K562 (cell line): ENCODE measurements around the gene BACE2. TPM values are rescaled to one million over a fixed set of nuclear protein-coding genes. Genes with fewer than 3 reads are reported as not detected.

Experiments
- ATAC-seq: fragments of 200-7000 bp; cut with Tn5 transposase; 3 replicates; pipeline ENCODE4 v1.9.1; 2020; ENCODE audit warnings: moderate library complexity
- BruUV-seq: library from RNA; stranded (reverse); fragments of 400-500 nt; replicated peaks from 2 replicates; lab custom pipeline; 2021; lab: Mats Ljungman, UMichigan
- CTCF ChIA-PET: fragments of 300-600 bp; formaldehyde crosslinking; extraction: SDS; loops from one replicate; lab custom pipeline; 2021; ENCODE audit warnings: low intra/inter-chr PET ratio; lab: Yijun Ruan, JAX
- POLR2A ChIA-PET: fragments of 300-600, 350-650 bp; sonication (Branson Sonifier 250); formaldehyde crosslinking; extraction: SDS; loops from one replicate; lab custom pipeline; 2021; ENCODE audit warnings: antibody characterized with exemption, inconsistent platforms; lab: Yijun Ruan, JAX
- DNase-seq, 4 experiments: peaks; one replicate each; pipeline versions ENCODE4 v3.0.0 to v3.0.0-alpha.2; 2011 to 2018; ENCODE audit warnings: low spot score in 3 of 4, mixed read lengths in 3 of 4; ENCODE audit errors: extremely low read depth in 1 of 4
- FAIRE-seq: peaks from 2 replicates; lab custom pipeline; 2011; peaks lifted over from hg19 to GRCh38; lab: Jason Lieb, UNC
- H2AFZ ChIP-seq: 2 replicates; pipeline ENCODE4 v1.6.0; 2011; ENCODE audit warnings: low read depth, low read length, control low read depth, inconsistent platforms
- H3K27ac ChIP-seq: fragments of 200-600 bp; 3 replicates; pipeline ENCODE4 v1.8.0; 2011; ENCODE audit warnings: low read depth, mild to moderate bottlenecking, control low read depth, inconsistent platforms, low read length, moderate library complexity, mixed read lengths; ENCODE audit errors: extremely low read depth
- H3K27me3 ChIP-seq, 2 experiments: fragments of 300-600 bp in 1 of 2; 2 replicates in 1 of 2; 3 replicates in 1 of 2; pipeline versions ENCODE4 v1.6.0 to v1.8.0; 2011; ENCODE audit warnings: inconsistent platforms in 2 of 2, low read length in 2 of 2, mild to moderate bottlenecking in 1 of 2, mixed read lengths in 1 of 2, moderate library complexity in 1 of 2; ENCODE audit not compliant: control insufficient read depth in 2 of 2, insufficient read depth in 2 of 2
- H3K36me3 ChIP-seq: fragments of 300-600 bp; 3 replicates; pipeline ENCODE4 v1.8.0; 2011; ENCODE audit warnings: mild to moderate bottlenecking, low read length, inconsistent platforms; ENCODE audit not compliant: control insufficient read depth, insufficient read depth
- H3K4me1 ChIP-seq, 2 experiments: fragments of 200-600 bp in 1 of 2; replicated peaks in 1 of 2; 2 replicates in 1 of 2; 3 replicates in 1 of 2; pipeline versions ENCODE4 v1.5.1 to v1.8.0; 2011; ENCODE audit warnings: inconsistent platforms in 2 of 2, low read length in 2 of 2, mild to moderate bottlenecking in 1 of 2, mixed read lengths in 1 of 2, moderate library complexity in 1 of 2; ENCODE audit not compliant: control insufficient read depth in 2 of 2, insufficient read depth in 2 of 2
- H3K4me2 ChIP-seq: 2 replicates; pipeline ENCODE4 v1.6.1; 2011; ENCODE audit warnings: low read length, control low read depth, inconsistent platforms, mixed read lengths; ENCODE audit not compliant: insufficient read depth
- H3K4me3 ChIP-seq: fragments of 200-600 bp; sonication (generic), shearing (Covaris generic); 2 replicates; pipeline ENCODE4 v1.5.1; 2016; ENCODE audit warnings: control low read depth, inconsistent platforms
- H3K79me2 ChIP-seq: fragments of 200-600 bp; 3 replicates; pipeline ENCODE4 v1.8.0; 2011; ENCODE audit warnings: low read length, inconsistent platforms; ENCODE audit not compliant: control insufficient read depth, insufficient read depth
- H3K9ac ChIP-seq, 2 experiments: 2 replicates each; pipeline versions ENCODE4 v1.6.0 to v1.6.1; 2011; ENCODE audit warnings: low read depth in 2 of 2, low read length in 2 of 2, control low read depth in 1 of 2, inconsistent platforms in 1 of 2, mild to moderate bottlenecking in 1 of 2, mixed read lengths in 1 of 2; ENCODE audit not compliant: insufficient read depth in 1 of 2
- H3K9me1 ChIP-seq: one replicate; pipeline ENCODE4 v1.6.0; 2011; ENCODE audit warnings: inconsistent platforms, mild to moderate bottlenecking, low read length, moderate library complexity; ENCODE audit not compliant: control insufficient read depth, insufficient read depth
- H3K9me3 ChIP-seq: replicated peaks from 2 replicates; pipeline ENCODE4 v1.5.1; 2011; ENCODE audit warnings: low read depth, low read length, inconsistent platforms; ENCODE audit not compliant: control insufficient read depth, insufficient read depth
- H4K20me1 ChIP-seq: replicated peaks from 2 replicates; pipeline ENCODE4 v1.6.1; 2011; ENCODE audit warnings: low read length, inconsistent platforms, mixed read lengths; ENCODE audit not compliant: control insufficient read depth, insufficient read depth
- CBFB ChIP-seq: sonication (generic); formaldehyde crosslinking; IDR thresholded peaks from 2 replicates; pipeline ENCODE4 v1.4.0; 2020; ENCODE audit warnings: mild to moderate bottlenecking, missing genetic modification reagents
- CEBPG ChIP-seq, 3 experiments: fragments of 200-800 bp in 1 of 3; sonication (Bioruptor generic) in 1 of 3; sonication (generic) in 1 of 3; formaldehyde crosslinking in 1 of 3; IDR thresholded peaks in 2 of 3; conservative IDR thresholded peaks in 1 of 3; 2 replicates each; pipeline versions ENCODE4 v1.6.1 to v1.8.0; 2016 to 2022; ENCODE audit warnings: missing compliant biosample characterization in 2 of 3, missing genetic modification characterization in 2 of 3, mild to moderate bottlenecking in 1 of 3, missing genetic modification reagents in 1 of 3
- MAFK ChIP-seq: IDR thresholded peaks from 2 replicates; pipeline ENCODE4 v1.6.1; 2011; ENCODE audit warnings: low read length, improper control_type of control experiment
- MYC ChIP-seq, 2 experiments: fragments of 250-450 bp in 1 of 2; sonication (Bioruptor Pico) in 1 of 2; IDR thresholded peaks; 2 replicates each; pipeline versions ENCODE4 v1.5.1 to v1.6.1; 2012 to 2021; ENCODE audit warnings: low read depth in 2 of 2, borderline replicate concordance in 1 of 2, improper control_type of control experiment in 1 of 2, low read length in 1 of 2, mild to moderate bottlenecking in 1 of 2, moderate library complexity in 1 of 2
- XRCC3 ChIP-seq: fragments of 450-650 bp; IDR thresholded peaks from 2 replicates; pipeline ENCODE4 v1.6.1; 2017; ENCODE audit warnings: mild to moderate bottlenecking, moderate library complexity
- ZNF197 ChIP-seq: fragments of 200-800 bp; sonication (Bioruptor generic); IDR thresholded peaks from 2 replicates; pipeline ENCODE4 v1.6.1; 2016; ENCODE audit warnings: low read depth, missing genetic modification characterization, missing compliant biosample characterization
- ZNF592 ChIP-seq: fragments of 450-650 bp; IDR thresholded peaks from 2 replicates; pipeline ENCODE4 v1.6.1; 2017; ENCODE audit warnings: antibody characterized with exemption, mild to moderate bottlenecking
- ZNF740 ChIP-seq, 3 experiments: fragments of 200-800 bp in 1 of 3; sonication (Bioruptor generic) in 1 of 3; sonication (generic) in 1 of 3; formaldehyde crosslinking in 1 of 3; IDR thresholded peaks; 2 replicates each; pipeline versions ENCODE4 v1.6.1 to v1.8.0; 2016 to 2022; ENCODE audit warnings: mild to moderate bottlenecking in 2 of 3, missing compliant biosample characterization in 2 of 3, missing genetic modification characterization in 2 of 3, missing genetic modification reagents in 1 of 3
- ZNF785 ChIP-seq: fragments of 250-450 bp; sonication (Bioruptor Pico); IDR thresholded peaks from 2 replicates; pipeline ENCODE4 v1.4.0; 2020; ENCODE audit warnings: mild to moderate bottlenecking
- WGBS: fragments of 100-300 bp; shearing (Covaris generic); methylation state at CpG from one replicate; pipeline ENCODE4 v1.1.6; 2016; ENCODE audit warnings: low coverage, mixed read lengths; ENCODE audit not compliant: insufficient coverage; ENCODE audit errors: missing lambda C conversion rate; 5-methylcytosine and 5-hydroxymethylcytosine counted together
- in situ Hi-C: fragments of 300-500 bp; cut with MboI; formaldehyde crosslinking; loops from 4 replicates; pipeline ENCODE4 v1.15.0; 2018; ENCODE audit warnings: inconsistent platforms, mixed read lengths
- intact Hi-C: fragments of 100-400 bp; cut with micrococcal nuclease; formaldehyde crosslinking; loops from 2 replicates; pipeline ENCODE4 v1.14.2; 2022
- polyA plus RNA-seq, 8 experiments: library from polyadenylated mRNA; depleted of rRNA in 4 of 8; stranded (reverse) in 5 of 8; unstranded in 3 of 8; fragments of >200 nt; fragmentation: Nextera tagmentation in 2 of 8; fragmentation: Illumina TruSeq in 1 of 8; extraction: Ambion mirVana in 2 of 8; extraction: Trizol in 1 of 8; gene quantifications; 2 replicates each; pipeline versions ENCODE4 v1.2.1 to v1.2.3, GENCODE V29; 2011 to 2014; ENCODE audit warnings: inconsistent platforms in 1 of 8, missing spikeins in 1 of 8
- total RNA-seq, 7 experiments: library from RNA; depleted of rRNA in 6 of 7; stranded (reverse); fragments of >200 nt in 6 of 7; fragmentation: Illumina TruSeq in 2 of 7; extraction: Trizol in 2 of 7; gene quantifications; 2 replicates each; pipeline versions ENCODE4 v1.2.1 to v1.2.3, GENCODE V29; 2011 to 2021; ENCODE audit warnings: low replicate concordance in 1 of 7

Gene BACE2
- total and polyA plus RNA-seq, 9 of the 15 experiments (the other 6 are each of a cell fraction or from before 2014, with no cell fraction given), result 0.05 to 0.24 (median 0.15) TPM; not detected in 2

GRCh38 chr21:41232013-41232412 is 64.1 kb downstream of the BACE2 start:
- Histone ChIP-seq H2AFZ (no peak overlapping the region), H3K9ac (no peak overlapping the region), H3K4me1 (no peaks in the 10 kb centered on the region; a peak in 1 of 5 replicates), H3K4me2 (no peak overlapping the region), H3K79me2 (no peaks in the 10 kb centered on the region), H3K27me3 (peaks cover 0 to 9% of the 10 kb centered on the region in 2 experiments; a peak in 2 of 5 replicates), H3K9me3 (no peaks in the 10 kb centered on the region), H4K20me1 (no peaks in the 10 kb centered on the region), H3K4me3 (no peak overlapping the region), H3K27ac (no peak overlapping the region), H3K36me3 (no peaks in the 10 kb centered on the region), H3K9me1 (no peaks in the 10 kb centered on the region)
- 1% methylated on average over 10 of the region's 10 CpGs for WGBS
- no peak for ATAC-seq
- no TSS peak for BruUV-seq
- TF ChIP-seq CEBPG (CRISPR knock-in tag; IDR thresholded peaks at IDR 0.05) (no peak), CEBPG (tag; conservative IDR thresholded peaks at IDR 0.05 in 1 of 2, IDR thresholded peaks at IDR 0.05 in 1 of 2) (peak in 1 of 2 experiments; percentile 69; a peak in 2 of 4 replicates), XRCC3 (no peak), ZNF197 (CRISPR knock-in tag) (no peak), MAFK (no peak)
- no peak for DNase-seq
- intact Hi-C loops, result no loop called here
- FAIRE-seq, result no peak
- in situ Hi-C loops, result no loop called here
- ChIA-PET CTCF (no interaction called here), POLR2A (no interaction called here)

GRCh38 chr21:41233916-41234315 is 66.0 kb downstream of the BACE2 start:
- H3K9me1 ChIP-seq, result no peaks in the 10 kb centered on the region
- H3K9me3 ChIP-seq, result no peaks in the 10 kb centered on the region
- no peak overlapping the region for H2AFZ ChIP-seq
- no peak overlapping the region for H3K4me3 ChIP-seq
- H4K20me1 ChIP-seq, result no peaks in the 10 kb centered on the region
- CTCF ChIA-PET, result no interaction called here
- POLR2A ChIA-PET, result no interaction called here
- no peak overlapping the region for H3K9ac ChIP-seq
- H3K79me2 ChIP-seq, result no peaks in the 10 kb centered on the region
- ATAC-seq (no peak), DNase-seq (no peak), FAIRE-seq (no peak)
- no peaks in the 10 kb centered on the region for H3K36me3 ChIP-seq
- peaks cover 0 to 9% of the 10 kb centered on the region in 2 experiments; a peak in 2 of 5 replicates for H3K27me3 ChIP-seq
- intact Hi-C loops, result no loop called here
- H3K4me2 ChIP-seq, result no peak overlapping the region
- H3K27ac ChIP-seq, result no peak overlapping the region
- BruUV-seq, result no TSS peak
- H3K4me1 ChIP-seq, result no peaks in the 10 kb centered on the region
- whole genome bisulfite sequencing, result 0% methylated on average over 6 of the region's 6 CpGs
- in situ Hi-C loops, result no loop called here
- TF ChIP-seq ZNF785 (CRISPR knock-in tag), result no peak
- TF ChIP-seq ZNF740 (CRISPR knock-in tag; IDR thresholded peaks at IDR 0.05), result no peak
- TF ChIP-seq ZNF740 (tag; IDR thresholded peaks at IDR 0.05), result no peak
- TF ChIP-seq MYC (IDR thresholded peaks at IDR 0.05; ENCODE audit: low read depth, low read length), result no peak
- no peak for TF ChIP-seq MYC (CRISPR knock-in tag; IDR thresholded peaks at IDR 0.05; ENCODE audit: borderline replicate concordance, low read depth)
- no peak for TF ChIP-seq ZNF592
- TF ChIP-seq CBFB (CRISPR knock-in tag), result no peak
